Prostate gland (tissue), 2 donors: ENCODE measurements around the gene SSUH2. TPM values are rescaled to one million over a fixed set of nuclear protein-coding genes. Genes with fewer than 3 reads are reported as not detected.

ENCODE experiments used
- total RNA-seq, 2 donors: library from RNA; depleted of rRNA; stranded (reverse); fragments of >200 nt; gene quantifications; one replicate each; pipeline ENCODE4 v1.1.0, GENCODE V29; 2016

Gene SSUH2
- total RNA-seq, 2 donors from 2014 or later: 0.27 to 2.6 TPM

Other genes with a start within 250 kb of the SSUH2 start
- 100 to 1,000 TPM in 1 of 2 donors, 10 to 100 TPM in 1; 73.0 to 144 TPM for gene LMCD1, start 143.0 kb downstream of the SSUH2 start, total RNA-seq
- gene CAV3, start 89.0 kb upstream of the SSUH2 start, total RNA-seq: 1 to 10 TPM in 1 of 2 donors, not detected in 1; 1.2 TPM
- 1 to 10 TPM; 1.6 to 3.5 TPM for gene OXTR, start 124.8 kb upstream of the SSUH2 start, total RNA-seq